ELF-1 (cell line): ENCODE data around the gene ACYP1.

Experiments used
- DNase-seq: peaks from one replicate; pipeline ENCODE4 v3.0.0-alpha.2; 2016; ENCODE audit warnings: low read depth, low spot score

ACYP1 gene

DNA sequence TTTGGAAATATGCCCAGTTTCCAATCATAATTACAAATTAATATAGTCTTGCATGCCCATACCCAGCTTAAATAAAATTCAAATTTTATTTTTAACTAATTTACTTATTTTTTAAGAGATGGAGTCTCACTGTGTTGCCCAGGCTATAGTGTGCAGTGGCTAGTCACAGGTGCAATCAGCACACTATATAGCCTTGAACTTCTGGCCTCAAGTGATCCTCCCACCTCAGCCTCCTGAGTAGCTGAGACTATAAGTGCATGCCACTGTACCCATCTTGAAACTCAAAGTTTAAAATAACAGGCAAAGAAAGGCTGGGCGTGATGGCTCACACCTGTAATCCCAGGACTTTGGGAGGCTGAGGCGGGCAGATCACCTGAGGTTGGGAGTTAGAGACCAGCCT lies 22.9 kb downstream of the ACYP1 start:
- DNase-seq: no peak

- no peak for DNase-seq
Measured at GRCh38 chr14:75040507-75040906, 23.3 kb downstream of the ACYP1 start.

- DNase-seq: no peak
Measured at GRCh38 chr14:75032939-75033338, 30.9 kb downstream of the ACYP1 start.

DNA sequence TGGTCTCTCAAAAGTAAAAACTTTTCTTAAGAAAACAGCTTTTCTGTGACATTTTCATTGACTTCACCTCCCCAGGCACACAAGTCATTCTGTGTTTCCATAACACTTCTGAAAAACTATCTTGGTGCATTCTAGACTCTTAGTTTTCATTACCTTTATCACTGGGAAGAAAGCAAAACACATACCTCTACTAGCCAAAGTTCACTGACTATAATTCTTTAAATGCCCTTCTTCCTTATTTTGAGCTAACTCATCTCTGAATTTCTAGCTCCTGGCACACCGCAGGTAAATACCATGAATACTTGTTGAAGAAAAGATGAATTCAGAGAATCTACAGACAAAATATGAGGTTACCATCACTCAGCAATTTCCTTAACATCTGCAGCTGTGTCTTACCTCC lies 33.7 kb downstream of the ACYP1 start:
- no peak for DNase-seq

GRCh38 chr14:75025876-75026275 lies 37.9 kb downstream of the ACYP1 start:
- no peak for DNase-seq

DNA sequence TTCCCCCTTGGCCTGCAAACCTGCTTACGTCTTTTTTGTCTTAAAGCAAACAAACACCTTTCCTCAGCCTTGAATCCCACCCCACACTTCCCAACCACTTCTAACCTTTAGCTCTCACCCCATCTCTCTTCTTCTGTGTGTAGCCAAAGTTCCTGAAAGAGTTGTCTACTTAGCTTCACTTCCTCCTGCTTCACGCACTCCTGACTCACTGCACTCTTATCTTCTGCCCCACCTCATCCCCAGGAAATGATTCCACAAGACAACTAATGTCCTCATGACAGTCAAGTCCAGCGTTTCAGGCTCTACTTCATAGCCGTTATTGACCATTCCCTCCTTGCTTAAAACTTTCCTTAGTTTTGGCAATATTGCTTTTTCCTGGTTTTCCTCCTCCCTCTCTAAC lies 38.7 kb downstream of the ACYP1 start:
- DNase-seq: no peak

GRCh38 chr14:75023108-75023507 lies 40.7 kb downstream of the ACYP1 start:
- no peak for DNase-seq

DNA sequence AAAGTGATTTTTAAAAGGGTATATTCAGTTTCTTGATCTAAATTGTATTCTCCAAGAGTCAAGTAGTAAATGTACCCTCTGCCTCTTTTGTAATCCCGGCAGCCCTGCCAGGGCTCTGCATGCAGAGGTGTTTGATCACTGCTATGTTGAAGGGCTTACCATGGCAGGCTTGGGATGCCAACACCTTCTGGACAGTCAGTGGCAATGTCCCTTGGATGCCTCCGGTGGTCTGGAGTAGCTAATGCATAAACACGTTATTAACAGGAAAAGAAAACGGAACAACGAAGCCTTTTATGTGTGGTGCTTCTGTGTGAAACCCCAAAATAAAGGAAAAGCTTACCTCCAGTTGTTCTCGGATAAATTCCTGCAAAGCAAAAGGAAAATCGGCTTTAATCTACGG lies 41.2 kb downstream of the ACYP1 start:
- DNase-seq: peak; percentile 19

GRCh38 chr14:75018694-75019093 lies 45.1 kb downstream of the ACYP1 start:
- DNase-seq: no peak

DNA sequence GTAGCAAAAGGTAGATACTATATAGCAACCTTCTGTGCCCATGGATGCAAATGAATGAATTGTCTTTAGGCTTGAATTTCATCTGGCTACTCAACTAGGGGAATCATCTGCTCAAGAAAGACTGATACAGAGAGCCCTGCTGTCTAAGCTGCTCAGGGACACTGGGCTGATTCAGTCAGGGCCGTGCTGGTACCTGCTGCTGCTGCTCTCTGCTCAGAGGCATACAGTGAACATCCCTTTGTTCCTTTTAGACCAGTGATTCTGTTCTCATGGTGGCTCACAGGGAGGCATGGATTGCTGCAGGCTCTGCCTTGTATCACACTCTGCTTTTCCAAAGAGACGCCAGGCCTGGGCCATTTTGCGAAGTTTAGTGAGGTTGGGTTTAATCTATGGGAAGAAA lies 47.0 kb downstream of the ACYP1 start:
- no peak for DNase-seq

DNA sequence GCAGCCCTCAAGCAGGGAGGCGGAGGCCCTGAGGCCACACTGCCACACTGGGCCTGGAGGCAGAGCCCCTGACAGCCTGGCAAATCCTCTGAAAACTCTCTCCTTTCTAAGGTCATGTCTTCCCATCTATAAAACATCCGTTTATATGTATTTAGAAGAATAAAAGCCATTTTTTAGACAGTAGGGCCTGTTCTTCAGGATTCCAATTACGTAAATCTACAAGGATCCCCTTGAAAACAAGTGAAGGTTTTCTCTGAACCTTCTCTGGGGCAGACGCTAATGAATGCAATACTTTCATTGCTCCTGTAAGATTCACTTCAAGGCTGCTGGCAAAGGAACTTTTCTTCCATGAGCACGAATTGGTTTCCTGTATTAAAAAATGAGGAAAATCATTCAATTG lies 48.3 kb downstream of the ACYP1 start:
- DNase-seq: no peak

- no peak for DNase-seq
Measured at GRCh38 chr14:75013290-75013689, 50.5 kb downstream of the ACYP1 start.

- no peak for DNase-seq
Measured at GRCh38 chr14:75011356-75011994, 52.3 kb downstream of the ACYP1 start.

DNA sequence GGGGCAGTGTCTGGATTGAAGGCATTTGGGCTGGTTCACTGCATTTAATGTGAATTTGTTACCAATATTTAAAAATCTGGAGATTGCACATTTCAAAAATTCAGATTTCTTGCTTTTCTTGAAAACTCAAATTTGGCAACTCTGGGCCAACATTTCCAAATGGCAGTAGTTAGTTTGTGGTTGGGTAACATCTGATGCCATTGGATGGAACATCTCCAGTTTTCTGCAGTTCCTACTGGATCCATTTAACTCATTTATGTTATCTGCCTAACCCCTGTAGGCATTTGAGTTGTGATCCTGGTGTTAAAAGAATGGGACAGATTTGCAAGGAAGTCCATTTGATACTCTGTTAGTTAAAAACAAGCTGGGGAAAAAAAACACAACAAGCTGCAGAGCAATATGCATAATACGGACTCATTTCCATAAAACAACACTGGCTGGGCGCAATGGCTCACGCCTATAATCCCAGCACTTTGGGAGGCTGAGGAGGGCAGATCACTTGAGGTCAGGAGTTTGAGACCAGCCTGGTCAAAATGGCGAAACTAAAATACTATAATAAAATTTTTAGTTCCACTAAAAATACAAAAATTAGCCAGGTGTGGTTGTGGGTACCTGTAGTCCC lies 53.2 kb downstream of the ACYP1 start:
- DNase-seq: no peak

DNA sequence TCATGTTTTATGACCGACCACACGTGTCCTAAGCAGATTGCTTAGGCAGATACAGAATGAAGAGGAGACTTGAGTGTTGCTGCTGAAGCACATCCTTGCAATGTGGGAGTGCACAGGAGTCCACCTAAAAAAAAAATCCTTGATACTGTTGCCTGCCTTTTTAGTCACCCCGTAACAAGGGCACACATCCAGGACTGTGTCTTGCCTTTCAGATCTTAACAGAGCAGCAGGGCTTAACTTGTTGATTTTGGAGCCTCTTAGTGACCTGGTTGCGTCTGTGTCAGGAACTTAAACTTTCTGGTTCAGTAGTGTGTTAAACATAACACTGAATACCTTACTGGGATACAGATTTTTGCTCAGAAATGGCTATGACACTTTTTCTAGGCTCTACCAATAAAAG lies 54.6 kb downstream of the ACYP1 start:
- no peak for DNase-seq

DNA sequence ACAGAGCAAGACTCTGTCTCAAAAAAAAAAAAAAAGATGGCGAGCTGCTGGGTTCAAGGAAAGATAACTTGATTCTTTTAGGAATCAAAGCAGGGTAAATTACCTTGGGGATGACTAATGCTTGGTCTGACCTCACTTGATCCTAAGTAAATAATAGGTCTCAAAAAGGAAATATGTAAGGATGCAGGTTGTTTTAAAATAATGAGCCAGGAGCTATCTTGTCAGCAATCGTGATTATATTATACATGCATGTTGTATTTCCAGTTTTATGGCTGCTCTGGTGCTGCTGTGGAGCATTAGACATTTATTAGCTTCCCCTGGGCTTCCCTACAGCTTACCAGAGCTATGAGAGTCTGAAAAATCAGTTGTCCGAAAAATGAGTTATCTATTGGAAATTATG lies 58.5 kb downstream of the ACYP1 start:
- no peak for DNase-seq

- DNase-seq: no peak
Measured at GRCh38 chr14:75003250-75004027, 60.4 kb downstream of the ACYP1 start.
